ENCODE data around the gene NAV2. TPM values are rescaled to one million over a fixed set of nuclear protein-coding genes. Genes with fewer than 3 reads are reported as not detected.

The NAV2 gene
- total and polyA plus RNA-seq, 2 experiments from 2014 or later, result 26.0 to 45.0 TPM

- H3K36me3 ChIP-seq (ENCODE audit: insufficient read depth), result no peaks in the 10 kb centered on the region
- Mint-ChIP-seq H3K9me3 (peaks cover 1% of the 10 kb centered on the region; the same call in 1 of the 3 replicates), H3K27ac (no peak overlapping the region), H3K36me3 (ENCODE audit: low read depth) (peaks cover 28% of the 10 kb centered on the region; the same call in 2 of the 3 replicates), H3K27me3 (ENCODE audit: insufficient read depth, low read depth, poor library complexity) (no peaks in the 10 kb centered on the region), H3K4me1 (peaks cover 64% of the 10 kb centered on the region), H3K4me3 (no peak overlapping the region)
- no peak for DNase-seq (ENCODE audit: low spot score)
- no peak overlapping the region for H3K4me2 ChIP-seq
- H3K27ac ChIP-seq (ENCODE audit: low read depth), result no peak overlapping the region
- ATAC-seq, result no peak
- peaks cover 3% of the 10 kb centered on the region for H3F3A ChIP-seq (replicated peaks; ENCODE audit: low read depth)
- peaks cover 47% of the 10 kb centered on the region for H3K4me1 ChIP-seq (ENCODE audit: insufficient read depth)
- TF ChIP-seq, protein P1, sequence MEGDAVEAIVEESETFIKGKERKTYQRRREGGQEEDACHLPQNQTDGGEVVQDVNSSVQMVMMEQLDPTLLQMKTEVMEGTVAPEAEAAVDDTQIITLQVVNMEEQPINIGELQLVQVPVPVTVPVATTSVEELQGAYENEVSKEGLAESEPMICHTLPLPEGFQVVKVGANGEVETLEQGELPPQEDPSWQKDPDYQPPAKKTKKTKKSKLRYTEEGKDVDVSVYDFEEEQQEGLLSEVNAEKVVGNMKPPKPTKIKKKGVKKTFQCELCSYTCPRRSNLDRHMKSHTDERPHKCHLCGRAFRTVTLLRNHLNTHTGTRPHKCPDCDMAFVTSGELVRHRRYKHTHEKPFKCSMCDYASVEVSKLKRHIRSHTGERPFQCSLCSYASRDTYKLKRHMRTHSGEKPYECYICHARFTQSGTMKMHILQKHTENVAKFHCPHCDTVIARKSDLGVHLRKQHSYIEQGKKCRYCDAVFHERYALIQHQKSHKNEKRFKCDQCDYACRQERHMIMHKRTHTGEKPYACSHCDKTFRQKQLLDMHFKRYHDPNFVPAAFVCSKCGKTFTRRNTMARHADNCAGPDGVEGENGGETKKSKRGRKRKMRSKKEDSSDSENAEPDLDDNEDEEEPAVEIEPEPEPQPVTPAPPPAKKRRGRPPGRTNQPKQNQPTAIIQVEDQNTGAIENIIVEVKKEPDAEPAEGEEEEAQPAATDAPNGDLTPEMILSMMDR (conservative IDR thresholded peaks at IDR 0.05; ENCODE audit: low read depth in 2 of 2), result no peak
- TF ChIP-seq CREB1 (CRISPR knock-in tag; IDR thresholded peaks at IDR 0.05; ENCODE audit: low read depth), result no peak
- TF ChIP-seq REST (IDR thresholded peaks at IDR 0.05; ENCODE audit: unreplicated experiment), result no peak
- TF ChIP-seq, protein P2, sequence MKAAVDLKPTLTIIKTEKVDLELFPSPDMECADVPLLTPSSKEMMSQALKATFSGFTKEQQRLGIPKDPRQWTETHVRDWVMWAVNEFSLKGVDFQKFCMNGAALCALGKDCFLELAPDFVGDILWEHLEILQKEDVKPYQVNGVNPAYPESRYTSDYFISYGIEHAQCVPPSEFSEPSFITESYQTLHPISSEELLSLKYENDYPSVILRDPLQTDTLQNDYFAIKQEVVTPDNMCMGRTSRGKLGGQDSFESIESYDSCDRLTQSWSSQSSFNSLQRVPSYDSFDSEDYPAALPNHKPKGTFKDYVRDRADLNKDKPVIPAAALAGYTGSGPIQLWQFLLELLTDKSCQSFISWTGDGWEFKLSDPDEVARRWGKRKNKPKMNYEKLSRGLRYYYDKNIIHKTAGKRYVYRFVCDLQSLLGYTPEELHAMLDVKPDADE (IDR thresholded peaks at IDR 0.05), result no peak
- no peak for TF ChIP-seq ZNF114 (CRISPR knock-in tag; IDR thresholded peaks at IDR 0.05)
- TF ChIP-seq POLR2AphosphoS5 (IDR thresholded peaks at IDR 0.05; ENCODE audit: low read depth), result no peak
- TF ChIP-seq ZNF331 (CRISPR knock-in tag; IDR thresholded peaks at IDR 0.05; ENCODE audit: low read depth), result no peak
- peaks cover 13% of the 10 kb centered on the region for H3K9me2 ChIP-seq (ENCODE audit: insufficient read depth)
- H3K27me3 ChIP-seq (ENCODE audit: insufficient read depth), result no peaks in the 10 kb centered on the region
- peaks cover 26% of the 10 kb centered on the region for H3K79me2 ChIP-seq (replicated peaks; ENCODE audit: insufficient read depth)
- H2AFZ ChIP-seq, result no peak overlapping the region
- no peak overlapping the region for H3K4me3 ChIP-seq
- H4K20me1 ChIP-seq (replicated peaks; ENCODE audit: insufficient read depth), result no peaks in the 10 kb centered on the region
Observed at GRCh38 chr11:19866037-19866436, 153.4 kb downstream of the NAV2 start.

DNA sequence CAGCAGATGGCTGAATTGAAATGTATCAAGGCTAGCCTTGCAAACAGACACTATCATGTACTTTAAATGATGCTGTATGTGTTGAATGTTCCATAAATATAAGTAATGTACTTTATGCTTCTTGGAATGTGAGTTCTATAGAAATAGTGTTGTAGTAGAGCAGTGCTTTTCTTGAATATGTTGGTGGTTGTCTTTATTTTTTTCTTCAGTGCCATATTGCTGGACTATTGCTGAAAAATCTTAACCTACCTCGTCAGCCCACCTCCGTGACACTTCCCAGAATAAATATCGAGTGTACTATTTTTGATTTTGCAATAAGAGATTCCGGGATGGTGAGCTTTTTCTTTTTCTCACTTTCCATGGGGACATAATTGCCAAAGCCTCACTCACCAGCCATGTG lies 153.9 kb downstream of the NAV2 start:
- no peak for ATAC-seq
- peaks cover 3% of the 10 kb centered on the region for H3F3A ChIP-seq (replicated peaks; ENCODE audit: low read depth)
- peaks cover 22% of the 10 kb centered on the region for H3K79me2 ChIP-seq (replicated peaks; ENCODE audit: insufficient read depth)
- H3K36me3 ChIP-seq (ENCODE audit: insufficient read depth), result no peaks in the 10 kb centered on the region
- peaks cover 14% of the 10 kb centered on the region for H3K9me2 ChIP-seq (ENCODE audit: insufficient read depth)
- no peak for DNase-seq (ENCODE audit: low spot score)
- Mint-ChIP-seq H3K4me3 (no peak overlapping the region), H3K27me3 (ENCODE audit: insufficient read depth, low read depth, poor library complexity) (peaks cover 1% of the 10 kb centered on the region), H3K9me3 (no peaks in the 10 kb centered on the region), H3K27ac (no peak overlapping the region), H3K4me1 (peaks cover 69% of the 10 kb centered on the region), H3K36me3 (ENCODE audit: low read depth) (peaks cover 29% of the 10 kb centered on the region)
- no peak overlapping the region for H3K4me2 ChIP-seq
- H3K4me3 ChIP-seq, result no peak overlapping the region
- peaks cover 47% of the 10 kb centered on the region for H3K4me1 ChIP-seq (ENCODE audit: insufficient read depth)
- H2AFZ ChIP-seq, result no peak overlapping the region
- H3K27ac ChIP-seq (ENCODE audit: low read depth), result no peak overlapping the region
- H4K20me1 ChIP-seq (replicated peaks; ENCODE audit: insufficient read depth), result no peaks in the 10 kb centered on the region
- H3K27me3 ChIP-seq (ENCODE audit: insufficient read depth), result no peaks in the 10 kb centered on the region
- no peak for TF ChIP-seq CREB1 (CRISPR knock-in tag; IDR thresholded peaks at IDR 0.05; ENCODE audit: low read depth)
- no peak for TF ChIP-seq ZNF114 (CRISPR knock-in tag; IDR thresholded peaks at IDR 0.05)
- TF ChIP-seq ZNF331 (CRISPR knock-in tag; IDR thresholded peaks at IDR 0.05; ENCODE audit: low read depth), result no peak
- TF ChIP-seq, protein P3, sequence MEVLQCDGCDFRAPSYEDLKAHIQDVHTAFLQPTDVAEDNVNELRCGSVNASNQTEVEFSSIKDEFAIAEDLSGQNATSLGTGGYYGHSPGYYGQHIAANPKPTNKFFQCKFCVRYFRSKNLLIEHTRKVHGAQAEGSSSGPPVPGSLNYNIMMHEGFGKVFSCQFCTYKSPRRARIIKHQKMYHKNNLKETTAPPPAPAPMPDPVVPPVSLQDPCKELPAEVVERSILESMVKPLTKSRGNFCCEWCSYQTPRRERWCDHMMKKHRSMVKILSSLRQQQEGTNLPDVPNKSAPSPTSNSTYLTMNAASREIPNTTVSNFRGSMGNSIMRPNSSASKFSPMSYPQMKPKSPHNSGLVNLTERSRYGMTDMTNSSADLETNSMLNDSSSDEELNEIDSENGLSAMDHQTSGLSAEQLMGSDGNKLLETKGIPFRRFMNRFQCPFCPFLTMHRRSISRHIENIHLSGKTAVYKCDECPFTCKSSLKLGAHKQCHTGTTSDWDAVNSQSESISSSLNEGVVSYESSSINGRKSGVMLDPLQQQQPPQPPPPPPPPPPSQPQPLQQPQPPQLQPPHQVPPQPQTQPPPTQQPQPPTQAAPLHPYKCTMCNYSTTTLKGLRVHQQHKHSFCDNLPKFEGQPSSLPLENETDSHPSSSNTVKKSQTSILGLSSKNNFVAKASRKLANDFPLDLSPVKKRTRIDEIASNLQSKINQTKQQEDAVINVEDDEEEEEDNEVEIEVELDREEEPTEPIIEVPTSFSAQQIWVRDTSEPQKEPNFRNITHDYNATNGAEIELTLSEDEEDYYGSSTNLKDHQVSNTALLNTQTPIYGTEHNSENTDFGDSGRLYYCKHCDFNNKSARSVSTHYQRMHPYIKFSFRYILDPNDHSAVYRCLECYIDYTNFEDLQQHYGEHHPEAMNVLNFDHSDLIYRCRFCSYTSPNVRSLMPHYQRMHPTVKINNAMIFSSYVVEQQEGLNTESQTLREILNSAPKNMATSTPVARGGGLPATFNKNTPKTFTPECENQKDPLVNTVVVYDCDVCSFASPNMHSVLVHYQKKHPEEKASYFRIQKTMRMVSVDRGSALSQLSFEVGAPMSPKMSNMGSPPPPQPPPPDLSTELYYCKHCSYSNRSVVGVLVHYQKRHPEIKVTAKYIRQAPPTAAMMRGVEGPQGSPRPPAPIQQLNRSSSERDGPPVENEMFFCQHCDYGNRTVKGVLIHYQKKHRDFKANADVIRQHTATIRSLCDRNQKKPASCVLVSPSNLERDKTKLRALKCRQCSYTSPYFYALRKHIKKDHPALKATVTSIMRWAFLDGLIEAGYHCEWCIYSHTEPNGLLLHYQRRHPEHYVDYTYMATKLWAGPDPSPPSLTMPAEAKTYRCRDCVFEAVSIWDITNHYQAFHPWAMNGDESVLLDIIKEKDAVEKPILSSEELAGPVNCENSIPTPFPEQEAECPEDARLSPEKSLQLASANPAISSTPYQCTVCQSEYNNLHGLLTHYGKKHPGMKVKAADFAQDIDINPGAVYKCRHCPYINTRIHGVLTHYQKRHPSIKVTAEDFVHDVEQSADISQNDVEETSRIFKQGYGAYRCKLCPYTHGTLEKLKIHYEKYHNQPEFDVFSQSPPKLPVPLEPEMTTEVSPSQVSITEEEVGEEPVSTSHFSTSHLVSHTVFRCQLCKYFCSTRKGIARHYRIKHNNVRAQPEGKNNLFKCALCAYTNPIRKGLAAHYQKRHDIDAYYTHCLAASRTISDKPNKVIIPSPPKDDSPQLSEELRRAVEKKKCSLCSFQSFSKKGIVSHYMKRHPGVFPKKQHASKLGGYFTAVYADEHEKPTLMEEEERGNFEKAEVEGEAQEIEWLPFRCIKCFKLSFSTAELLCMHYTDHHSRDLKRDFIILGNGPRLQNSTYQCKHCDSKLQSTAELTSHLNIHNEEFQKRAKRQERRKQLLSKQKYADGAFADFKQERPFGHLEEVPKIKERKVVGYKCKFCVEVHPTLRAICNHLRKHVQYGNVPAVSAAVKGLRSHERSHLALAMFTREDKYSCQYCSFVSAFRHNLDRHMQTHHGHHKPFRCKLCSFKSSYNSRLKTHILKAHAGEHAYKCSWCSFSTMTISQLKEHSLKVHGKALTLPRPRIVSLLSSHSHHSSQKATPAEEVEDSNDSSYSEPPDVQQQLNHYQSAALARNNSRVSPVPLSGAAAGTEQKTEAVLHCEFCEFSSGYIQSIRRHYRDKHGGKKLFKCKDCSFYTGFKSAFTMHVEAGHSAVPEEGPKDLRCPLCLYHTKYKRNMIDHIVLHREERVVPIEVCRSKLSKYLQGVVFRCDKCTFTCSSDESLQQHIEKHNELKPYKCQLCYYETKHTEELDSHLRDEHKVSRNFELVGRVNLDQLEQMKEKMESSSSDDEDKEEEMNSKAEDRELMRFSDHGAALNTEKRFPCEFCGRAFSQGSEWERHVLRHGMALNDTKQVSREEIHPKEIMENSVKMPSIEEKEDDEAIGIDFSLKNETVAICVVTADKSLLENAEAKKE (CRISPR knock-in tag; IDR thresholded peaks at IDR 0.05), result no peak
- no peak for TF ChIP-seq NANOG (IDR thresholded peaks at IDR 0.05; ENCODE audit: borderline replicate concordance)

Measured in GM23338 (cell line).